Transverse colon (tissue), 4 donors: ENCODE measurements around the gene SMARCD3. TPM values are rescaled to one million over a fixed set of nuclear protein-coding genes. Genes with fewer than 3 reads are reported as not detected.
A peak's percentile ranks its signal among the peaks of the same experiment; 100 is the strongest.

Experiments used
- DNase-seq: peaks from one replicate; pipeline ENCODE4 v3.0.0-alpha.2; 2019
- H3K27ac ChIP-seq, 4 donors: fragments of 200-600 bp; sonication (generic); 2 replicates each; pipeline ENCODE4 v1.5.1; 2016 to 2018; ENCODE audit warnings: inconsistent platforms in 4 of 4
- H3K27me3 ChIP-seq: fragments of 200-600 bp; sonication (generic); 2 replicates; pipeline ENCODE4 v1.5.1; 2017; ENCODE audit warnings: inconsistent platforms
- H3K36me3 ChIP-seq, 4 donors: fragments of 200-600 bp; sonication (generic); 2 replicates each; pipeline ENCODE4 v1.5.1; 2017 to 2019; ENCODE audit warnings: inconsistent platforms in 4 of 4
- H3K4me1 ChIP-seq, 4 donors: fragments of 200-600 bp; sonication (generic); 2 replicates each; pipeline ENCODE4 v1.5.1; 2017 to 2020; ENCODE audit warnings: inconsistent platforms in 4 of 4
- H3K4me3 ChIP-seq, 4 donors: fragments of 200-600 bp; sonication (generic); 1 replicate in 1 of 4; 2 replicates in 3 of 4; pipeline versions ENCODE4 v1.5.1 to v1.6.1; 2017 to 2019; ENCODE audit warnings: inconsistent platforms in 4 of 4
- H3K9me3 ChIP-seq, 2 donors: fragments of 200-600 bp; sonication (generic); 2 replicates each; pipeline ENCODE4 v1.5.1; 2017 to 2019; ENCODE audit warnings: inconsistent platforms in 2 of 2
- EP300 ChIP-seq: sonication (generic); formaldehyde crosslinking; IDR thresholded peaks from one replicate; pipeline ENCODE4 v1.6.1; 2017; ENCODE audit warnings: antibody characterized with exemption, low read depth
- POLR2A ChIP-seq: fragments of 450-650 bp; IDR thresholded peaks from one replicate; pipeline ENCODE4 v1.6.1; 2016; ENCODE audit warnings: antibody characterized with exemption, mild to moderate bottlenecking, moderate library complexity
- POLR2AphosphoS5 ChIP-seq, 3 donors: sonication (generic); formaldehyde crosslinking; IDR thresholded peaks; one replicate each; pipeline ENCODE4 v1.6.1; 2016; ENCODE audit warnings: antibody characterized with exemption in 3 of 3
- WGBS, 2 donors: methylation state at CpG; one replicate each; pipeline ENCODE4 v1.1.5; 2018; ENCODE audit warnings: low coverage in 1 of 2; 5-methylcytosine and 5-hydroxymethylcytosine counted together
- in situ Hi-C, 4 donors: fragments of 200-750 bp; cut with MboI; loops; one replicate each; pipeline versions ENCODE4 v1.15.0 to v1.15.1; 2017; ENCODE audit warnings: low sequenced_read_pairs in 3 of 4, low pct_ligation_motif_present in 1 of 4, low pct_unique_long_range_greater_than_20kb in 1 of 4
- intact Hi-C: fragments of 100-400 bp; cut with DNase I; formaldehyde crosslinking; loops from one replicate; pipeline ENCODE4 v1.15.1; 2023; ENCODE audit warnings: low total_unique reads
- total RNA-seq, 4 donors: library from RNA; depleted of rRNA; stranded (reverse); fragments of >200 nt; gene quantifications; one replicate each; pipeline ENCODE4 v1.1.0, GENCODE V29; 2016
- TF ChIP-seq, protein P1 (sequence below), 5 experiments: fragments of 200-600 bp in 3 of 5; fragments of 450-650 bp in 2 of 5; sonication (generic) in 3 of 5; IDR thresholded peaks; 1 replicate in 2 of 5; 2 replicates in 3 of 5; pipeline ENCODE4 v1.5.1; 2016 to 2017; ENCODE audit warnings: antibody characterized with exemption in 5 of 5, inconsistent platforms in 3 of 5, mild to moderate bottlenecking in 2 of 5, moderate library complexity in 1 of 5

SMARCD3 gene
- total RNA-seq, 4 donors from 2014 or later: 6.6 to 19.1 (median 9.9) TPM

- intact Hi-C loops (no loop called here), in situ Hi-C loops (no loop called here)
- H3K36me3 ChIP-seq: peaks cover 0 to 11% (median 2%) of the 10 kb centered on the region in 4 donors
- TF ChIP-seq, protein P1, sequence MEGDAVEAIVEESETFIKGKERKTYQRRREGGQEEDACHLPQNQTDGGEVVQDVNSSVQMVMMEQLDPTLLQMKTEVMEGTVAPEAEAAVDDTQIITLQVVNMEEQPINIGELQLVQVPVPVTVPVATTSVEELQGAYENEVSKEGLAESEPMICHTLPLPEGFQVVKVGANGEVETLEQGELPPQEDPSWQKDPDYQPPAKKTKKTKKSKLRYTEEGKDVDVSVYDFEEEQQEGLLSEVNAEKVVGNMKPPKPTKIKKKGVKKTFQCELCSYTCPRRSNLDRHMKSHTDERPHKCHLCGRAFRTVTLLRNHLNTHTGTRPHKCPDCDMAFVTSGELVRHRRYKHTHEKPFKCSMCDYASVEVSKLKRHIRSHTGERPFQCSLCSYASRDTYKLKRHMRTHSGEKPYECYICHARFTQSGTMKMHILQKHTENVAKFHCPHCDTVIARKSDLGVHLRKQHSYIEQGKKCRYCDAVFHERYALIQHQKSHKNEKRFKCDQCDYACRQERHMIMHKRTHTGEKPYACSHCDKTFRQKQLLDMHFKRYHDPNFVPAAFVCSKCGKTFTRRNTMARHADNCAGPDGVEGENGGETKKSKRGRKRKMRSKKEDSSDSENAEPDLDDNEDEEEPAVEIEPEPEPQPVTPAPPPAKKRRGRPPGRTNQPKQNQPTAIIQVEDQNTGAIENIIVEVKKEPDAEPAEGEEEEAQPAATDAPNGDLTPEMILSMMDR (IDR thresholded peaks at IDR 0.05): no peak
- TF ChIP-seq POLR2AphosphoS5 (IDR thresholded peaks at IDR 0.05) (peak in 2 of 3 donors; percentile 50 to 70), POLR2A (peak; percentile 54), EP300 (no peak)
- H3K4me1 ChIP-seq: peaks cover 21 to 39% (median 30%) of the 10 kb centered on the region in 4 donors
- H3K27ac ChIP-seq: peak overlapping the region; percentile 87 to 94 (median 88)
- WGBS, 2 donors: 45 to 50% methylated on average over 10 of the region's 10 CpGs
- no peaks in the 10 kb centered on the region for H3K27me3 ChIP-seq
- DNase-seq: peak; percentile 65
- peak overlapping the region in 3 of 4 donors; percentile 73 to 89 (median 84) for H3K4me3 ChIP-seq
- H3K9me3 ChIP-seq: no peaks in the 10 kb centered on the region
Measured at GRCh38 chr7:151228024-151228866, 20.2 kb downstream of the SMARCD3 start.

- in situ Hi-C loops: no loop called here
- TF ChIP-seq POLR2AphosphoS5 (IDR thresholded peaks at IDR 0.05) (peak in 2 of 3 donors; percentile 75 to 87), POLR2A (peak; percentile 74), EP300 (no peak)
- TF ChIP-seq, protein P1 (IDR thresholded peaks at IDR 0.05): no peak
- 0 to 1% methylated on average over 1 to 67 of the region's 68 CpGs for WGBS, 2 donors
Measured at GRCh38 chr7:151226875-151227782, 21.4 kb downstream of the SMARCD3 start, which contains the start of gene ABCF2. Gene ABCF2 (minus strand): TSS chr7:151227205. CDS start chr7:151226458, 747 bp downstream.

GRCh38 chr7:151226560-151226874 lies 22.0 kb downstream of the SMARCD3 start:
- WGBS, 2 donors: 1% methylated on average over 15 of the region's 15 CpGs; no CpG with 5 or more reads in 1 of the 2 donors
- H3K27me3 ChIP-seq: no peaks in the 10 kb centered on the region
- TF ChIP-seq POLR2AphosphoS5 (IDR thresholded peaks at IDR 0.05): no peak
- TF ChIP-seq, protein P1 (IDR thresholded peaks at IDR 0.05): no peak
- no peak for TF ChIP-seq EP300
- no peak for TF ChIP-seq POLR2A
- peaks cover 16 to 31% (median 24%) of the 10 kb centered on the region in 4 donors for H3K4me1 ChIP-seq
- in situ Hi-C loops (no loop called here), intact Hi-C loops (no loop called here)
- peaks cover 0 to 27% (median 7%) of the 10 kb centered on the region in 4 donors for H3K36me3 ChIP-seq
- H3K4me3 ChIP-seq: peak overlapping the region; percentile 71 to 89 (median 78)
- DNase-seq: no peak
- H3K9me3 ChIP-seq: no peaks in the 10 kb centered on the region
- H3K27ac ChIP-seq: peak overlapping the region; percentile 87 to 94 (median 88)

More at GRCh38 chr7:151226875-151227782, 21.4 kb downstream of the SMARCD3 start, which contains the start of gene ABCF2:
- intact Hi-C loops: no loop called here
- peaks cover 0 to 22% (median 7%) of the 10 kb centered on the region in 4 donors for H3K36me3 ChIP-seq
- H3K4me3 ChIP-seq: peak within 1 kb of the TSS; percentile 71 to 89 (median 78)
- no peaks in the 10 kb centered on the region for H3K27me3 ChIP-seq
- peak; percentile 99 for DNase-seq
- peaks cover 20 to 35% (median 26%) of the 10 kb centered on the region in 4 donors for H3K4me1 ChIP-seq
- H3K9me3 ChIP-seq: no peaks in the 10 kb centered on the region
- H3K27ac ChIP-seq: peak within 1 kb of the TSS; percentile 87 to 94 (median 88)
